Activated gamma-delta T cell (primary cell): ENCODE results near the gene TOM1L2.

Source experiments
- DNase-seq: peaks from one replicate; lab custom pipeline; 2025; lab: John Stamatoyannopoulos, UW

Gene TOM1L2

GRCh38 chr17:17899486-17899885, 72.7 kb downstream of the TOM1L2 start:
- DNase-seq: no peak

GRCh38 chr17:17898673-17899072, 73.5 kb downstream of the TOM1L2 start:
- no peak for DNase-seq

GRCh38 chr17:17897442-17897841, 74.8 kb downstream of the TOM1L2 start:
- no peak for DNase-seq

- DNase-seq: no peak
Observed at GRCh38 chr17:17896746-17897145, 75.5 kb downstream of the TOM1L2 start.

- DNase-seq: no peak
Observed at GRCh38 chr17:17893801-17894644, 78.2 kb downstream of the TOM1L2 start.

GRCh38 chr17:17892731-17893130, 79.5 kb downstream of the TOM1L2 start:
- no peak for DNase-seq

GRCh38 chr17:17892009-17892408, 80.2 kb downstream of the TOM1L2 start:
- DNase-seq: no peak

- no peak for DNase-seq
Observed at GRCh38 chr17:17890773-17891759, 81.1 kb downstream of the TOM1L2 start.

- no peak for DNase-seq
Observed at GRCh38 chr17:17889922-17890321, 82.3 kb downstream of the TOM1L2 start.

GRCh38 chr17:17888821-17889220, 83.4 kb downstream of the TOM1L2 start:
- no peak for DNase-seq

- no peak for DNase-seq
Observed at GRCh38 chr17:17888371-17888770, 83.8 kb downstream of the TOM1L2 start.

- no peak for DNase-seq
Observed at GRCh38 chr17:17887752-17888304, 84.4 kb downstream of the TOM1L2 start.

- DNase-seq: no peak
Observed at GRCh38 chr17:17886726-17887125, 85.5 kb downstream of the TOM1L2 start.

GRCh38 chr17:17886226-17886625, 86.0 kb downstream of the TOM1L2 start:
- DNase-seq: no peak

- no peak for DNase-seq
Observed at GRCh38 chr17:17884391-17885357, 87.5 kb downstream of the TOM1L2 start.

GRCh38 chr17:17883801-17884200, 88.4 kb downstream of the TOM1L2 start:
- DNase-seq: no peak

GRCh38 chr17:17882082-17882581, 90.1 kb downstream of the TOM1L2 start:
- DNase-seq: no peak

GRCh38 chr17:17880577-17881196, 91.5 kb downstream of the TOM1L2 start:
- no peak for DNase-seq

GRCh38 chr17:17877529-17878358, 94.5 kb downstream of the TOM1L2 start:
- DNase-seq: no peak
